HUES48 (cell line): ENCODE measurements around the gene GOSR1.
"Not testable (repeated sequence)": the region's sequence is repeated elsewhere in the genome, so short reads cannot be mapped to it uniquely, and the experiment has no call there.

Source experiments
- H3K27ac ChIP-seq: one replicate; pipeline ENCODE4 v1.7.0; 2013; ENCODE audit warnings: low read depth, low read length, inconsistent platforms
- H3K27me3 ChIP-seq: 2 replicates; pipeline ENCODE4 v1.6.1; 2013; ENCODE audit warnings: mild to moderate bottlenecking, low read length; ENCODE audit not compliant: control insufficient read depth, insufficient read depth
- H3K36me3 ChIP-seq: 2 replicates; pipeline ENCODE4 v1.6.1; 2013; ENCODE audit warnings: low read length; ENCODE audit not compliant: control insufficient read depth, insufficient read depth
- H3K4me1 ChIP-seq: 2 replicates; pipeline ENCODE4 v1.6.1; 2013; ENCODE audit warnings: mild to moderate bottlenecking, low read length; ENCODE audit not compliant: control insufficient read depth, insufficient read depth
- H3K4me3 ChIP-seq: 2 replicates; pipeline ENCODE4 v1.5.1; 2013; ENCODE audit warnings: mild to moderate bottlenecking, low read depth, low read length
- H3K9ac ChIP-seq: 2 replicates; pipeline ENCODE4 v1.6.1; 2013; ENCODE audit warnings: mild to moderate bottlenecking, low read depth, low read length, moderate library complexity
- H3K9me3 ChIP-seq: 2 replicates; pipeline ENCODE4 v1.6.1; 2013; ENCODE audit warnings: low read length; ENCODE audit not compliant: control insufficient read depth, insufficient read depth

Gene GOSR1

GRCh38 chr17:30458797-30459413, 18.3 kb upstream of the GOSR1 start:
- H3K27ac ChIP-seq, H3K4me3 ChIP-seq, H3K9me3 ChIP-seq, H3K27me3 ChIP-seq, H3K9ac ChIP-seq, H3K4me1 ChIP-seq: not testable (repeated sequence)
- H3K36me3 ChIP-seq, result peaks cover 46% of the 10 kb centered on the region

- Histone ChIP-seq H3K27ac (no peak overlapping the region), H3K9me3 (no peaks in the 10 kb centered on the region), H3K4me1 (no peaks in the 10 kb centered on the region), H3K27me3 (no peaks in the 10 kb centered on the region), H3K4me3 (no peak overlapping the region), H3K36me3 (peaks cover 20% of the 10 kb centered on the region), H3K9ac (no peak overlapping the region)
Observed at GRCh38 chr17:30468465-30468864, 8.7 kb upstream of the GOSR1 start.

GRCh38 chr17:30472238-30472890, 4.8 kb upstream of the GOSR1 start:
- Histone ChIP-seq H3K27ac (no peak overlapping the region), H3K9ac (no peak overlapping the region), H3K4me1 (peaks cover 5% of the 10 kb centered on the region; the same call in 1 of the 2 replicates), H3K9me3 (no peaks in the 10 kb centered on the region), H3K4me3 (no peak overlapping the region), H3K36me3 (no peaks in the 10 kb centered on the region), H3K27me3 (no peaks in the 10 kb centered on the region)

GRCh38 chr17:30475206-30475605, 2.0 kb upstream of the GOSR1 start:
- Histone ChIP-seq H3K36me3 (peaks cover 2% of the 10 kb centered on the region; the same call in 1 of the 2 replicates), H3K9me3 (no peaks in the 10 kb centered on the region), H3K4me1 (peaks cover 8% of the 10 kb centered on the region; the same call in 1 of the 2 replicates), H3K27me3 (no peaks in the 10 kb centered on the region), H3K27ac (no peak overlapping the region), H3K9ac (no peak overlapping the region), H3K4me3 (no peak overlapping the region)

- Histone ChIP-seq H3K4me1 (peaks cover 8% of the 10 kb centered on the region; the same call in 1 of the 2 replicates), H3K27ac (no peak overlapping the region), H3K9ac (peak overlapping the region; percentile 90; the same call in 1 of the 2 replicates), H3K9me3 (no peaks in the 10 kb centered on the region), H3K4me3 (peak overlapping the region; percentile 83), H3K36me3 (peaks cover 16% of the 10 kb centered on the region), H3K27me3 (no peaks in the 10 kb centered on the region)
Observed at GRCh38 chr17:30476726-30477082, 504 bp upstream of the GOSR1 start.

GRCh38 chr17:30477774-30478115, 537 bp downstream of the GOSR1 start:
- H3K9me3 ChIP-seq, result no peaks in the 10 kb centered on the region
- H3K27ac ChIP-seq, result peak overlapping the region; percentile 84
- H3K36me3 ChIP-seq, result peaks cover 26% of the 10 kb centered on the region
- no peaks in the 10 kb centered on the region for H3K27me3 ChIP-seq
- H3K4me1 ChIP-seq, result peaks cover 8% of the 10 kb centered on the region; the same call in 1 of the 2 replicates
- peak overlapping the region; percentile 90 for H3K9ac ChIP-seq
- peak overlapping the region; percentile 83 for H3K4me3 ChIP-seq

GRCh38 chr17:30482555-30482954, 5.3 kb downstream of the GOSR1 start:
- peaks cover 74% of the 10 kb centered on the region for H3K36me3 ChIP-seq
- no peaks in the 10 kb centered on the region for H3K9me3 ChIP-seq
- H3K27me3 ChIP-seq, result no peaks in the 10 kb centered on the region
- no peak overlapping the region for H3K9ac ChIP-seq
- 0 out of 2 replicates have a peak, but pooled peaks cover 4% of the 10 kb centered on the region for H3K4me1 ChIP-seq
- no peak overlapping the region for H3K4me3 ChIP-seq
- H3K27ac ChIP-seq, result no peak overlapping the region

GRCh38 chr17:30483159-30483558, 6.0 kb downstream of the GOSR1 start:
- no peak overlapping the region for H3K4me3 ChIP-seq

GRCh38 chr17:30493780-30494179, 16.6 kb downstream of the GOSR1 start:
- Histone ChIP-seq H3K9ac (no peak overlapping the region), H3K4me1 (no peaks in the 10 kb centered on the region), H3K4me3 (no peak overlapping the region), H3K27ac (no peak overlapping the region), H3K27me3 (no peaks in the 10 kb centered on the region), H3K9me3 (no peaks in the 10 kb centered on the region), H3K36me3 (peaks cover 99% of the 10 kb centered on the region)

More at GRCh38 chr17:30483159-30483558, 6.0 kb downstream of the GOSR1 start:
- H3K9me3 ChIP-seq, result no peaks in the 10 kb centered on the region
- H3K4me1 ChIP-seq, result 0 out of 2 replicates have a peak, but pooled peaks cover 1% of the 10 kb centered on the region
- H3K27me3 ChIP-seq, result no peaks in the 10 kb centered on the region
- no peak overlapping the region for H3K27ac ChIP-seq
- no peak overlapping the region for H3K9ac ChIP-seq
- H3K36me3 ChIP-seq, result peaks cover 78% of the 10 kb centered on the region

GRCh38 chr17:30495586-30495985, 18.4 kb downstream of the GOSR1 start:
- Histone ChIP-seq H3K27me3 (no peaks in the 10 kb centered on the region), H3K4me1 (no peaks in the 10 kb centered on the region), H3K27ac (no peak overlapping the region), H3K4me3 (no peak overlapping the region), H3K9ac (no peak overlapping the region), H3K36me3 (peaks cover 93% of the 10 kb centered on the region), H3K9me3 (no peaks in the 10 kb centered on the region)

GRCh38 chr17:30503558-30503957, 26.4 kb downstream of the GOSR1 start:
- Histone ChIP-seq H3K9ac (no peak overlapping the region), H3K27ac (no peak overlapping the region), H3K36me3 (peaks cover 71% of the 10 kb centered on the region), H3K27me3 (no peaks in the 10 kb centered on the region), H3K4me1 (peaks cover 6% of the 10 kb centered on the region; the same call in 1 of the 2 replicates), H3K4me3 (no peak overlapping the region), H3K9me3 (no peaks in the 10 kb centered on the region)
